OCI-LY3 (cell line): Measurements from ENCODE around the gene CEP55.

Experiments
- H2AFZ ChIP-seq: fragments of 200-600, 300-600 bp; shearing (Covaris generic); 2 replicates; pipeline ENCODE4 v1.6.0; 2014; ENCODE audit warnings: antibody characterized with exemption, low read depth, low read length
- H3K27ac ChIP-seq: fragments of 200-600, 300-600 bp; sonication (generic); 2 replicates; pipeline ENCODE4 v1.5.1; 2014; ENCODE audit warnings: mild to moderate bottlenecking, low read length, moderate library complexity, mixed read lengths
- H3K27me3 ChIP-seq: fragments of 200-600, 300-600 bp; sonication (generic); 2 replicates; pipeline ENCODE4 v1.6.1; 2014; ENCODE audit warnings: low read depth, low read length, mixed read lengths
- H3K36me3 ChIP-seq: fragments of 200-600, 300-600 bp; sonication (generic); replicated peaks from 2 replicates; pipeline ENCODE3; 2014; ENCODE audit warnings: low read depth, low read length, mixed read lengths
- H3K4me1 ChIP-seq: fragments of 300-600, 200-600 bp; sonication (generic); 2 replicates; pipeline ENCODE4 v1.6.1; 2014; ENCODE audit warnings: low read length, mixed read lengths
- H3K4me2 ChIP-seq: fragments of 200-600, 300-600 bp; sonication (generic); 2 replicates; pipeline ENCODE4 v1.6.1; 2014; ENCODE audit warnings: low read length, mixed read lengths
- H3K4me3 ChIP-seq: fragments of 300-600, 200-600 bp; sonication (generic); 2 replicates; pipeline ENCODE4 v1.5.1; 2014; ENCODE audit warnings: antibody characterized with exemption, mild to moderate bottlenecking, low read length, moderate library complexity
- H3K79me2 ChIP-seq: fragments of 300-600, 200-600 bp; shearing (Covaris generic); 2 replicates; pipeline ENCODE4 v1.6.1; 2014; ENCODE audit warnings: mild to moderate bottlenecking, low read length, mixed read lengths
- H3K9ac ChIP-seq: fragments of 300-600, 200-600 bp; shearing (Covaris generic); 2 replicates; pipeline ENCODE4 v1.6.0; 2014; ENCODE audit warnings: mild to moderate bottlenecking, low read length, moderate library complexity
- H3K9me3 ChIP-seq: fragments of 200-600, 300-600 bp; shearing (Covaris generic); 2 replicates; pipeline ENCODE4 v1.6.1; 2014; ENCODE audit warnings: low read length, mixed read lengths; ENCODE audit not compliant: insufficient read depth
- H4K20me1 ChIP-seq: fragments of 200-600, 300-600 bp; sonication (generic); 2 replicates; pipeline ENCODE4 v1.6.1; 2016; ENCODE audit warnings: low read length, mixed read lengths; ENCODE audit not compliant: insufficient read depth
- EZH2phosphoT487 ChIP-seq: fragments of 200-600 bp; shearing (Covaris generic); IDR thresholded peaks from 2 replicates; pipeline ENCODE4 v1.6.1; 2018; ENCODE audit warnings: antibody characterized with exemption, mixed run types, low read depth
- TF ChIP-seq, protein P1 (sequence below): fragments of 200-600, 300-600 bp; sonication (generic); IDR thresholded peaks from 2 replicates; pipeline ENCODE4 v1.5.1; 2014; ENCODE audit warnings: antibody characterized with exemption, low read length, low read depth

Gene CEP55

GRCh38 chr10:93509816-93510215 lies 13.4 kb downstream of the CEP55 start:
- Histone ChIP-seq H3K4me1 (no peaks in the 10 kb centered on the region), H3K9ac (no peak overlapping the region), H3K4me3 (no peak overlapping the region), H3K4me2 (no peak overlapping the region), H3K79me2 (no peaks in the 10 kb centered on the region), H3K27me3 (no peaks in the 10 kb centered on the region), H3K9me3 (no peaks in the 10 kb centered on the region), H2AFZ (no peak overlapping the region), H4K20me1 (no peaks in the 10 kb centered on the region), H3K27ac (no peak overlapping the region), H3K36me3 (peaks cover 13% of the 10 kb centered on the region)
- TF ChIP-seq, protein P1, sequence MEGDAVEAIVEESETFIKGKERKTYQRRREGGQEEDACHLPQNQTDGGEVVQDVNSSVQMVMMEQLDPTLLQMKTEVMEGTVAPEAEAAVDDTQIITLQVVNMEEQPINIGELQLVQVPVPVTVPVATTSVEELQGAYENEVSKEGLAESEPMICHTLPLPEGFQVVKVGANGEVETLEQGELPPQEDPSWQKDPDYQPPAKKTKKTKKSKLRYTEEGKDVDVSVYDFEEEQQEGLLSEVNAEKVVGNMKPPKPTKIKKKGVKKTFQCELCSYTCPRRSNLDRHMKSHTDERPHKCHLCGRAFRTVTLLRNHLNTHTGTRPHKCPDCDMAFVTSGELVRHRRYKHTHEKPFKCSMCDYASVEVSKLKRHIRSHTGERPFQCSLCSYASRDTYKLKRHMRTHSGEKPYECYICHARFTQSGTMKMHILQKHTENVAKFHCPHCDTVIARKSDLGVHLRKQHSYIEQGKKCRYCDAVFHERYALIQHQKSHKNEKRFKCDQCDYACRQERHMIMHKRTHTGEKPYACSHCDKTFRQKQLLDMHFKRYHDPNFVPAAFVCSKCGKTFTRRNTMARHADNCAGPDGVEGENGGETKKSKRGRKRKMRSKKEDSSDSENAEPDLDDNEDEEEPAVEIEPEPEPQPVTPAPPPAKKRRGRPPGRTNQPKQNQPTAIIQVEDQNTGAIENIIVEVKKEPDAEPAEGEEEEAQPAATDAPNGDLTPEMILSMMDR = no peak
- TF ChIP-seq EZH2phosphoT487 = no peak

- H2AFZ ChIP-seq = no peak overlapping the region
- H3K4me2 ChIP-seq = no peak overlapping the region
- no peak for TF ChIP-seq EZH2phosphoT487
These were observed 16.2 kb downstream of the CEP55 start for GRCh38 chr10:93512565-93512964.

DNA sequence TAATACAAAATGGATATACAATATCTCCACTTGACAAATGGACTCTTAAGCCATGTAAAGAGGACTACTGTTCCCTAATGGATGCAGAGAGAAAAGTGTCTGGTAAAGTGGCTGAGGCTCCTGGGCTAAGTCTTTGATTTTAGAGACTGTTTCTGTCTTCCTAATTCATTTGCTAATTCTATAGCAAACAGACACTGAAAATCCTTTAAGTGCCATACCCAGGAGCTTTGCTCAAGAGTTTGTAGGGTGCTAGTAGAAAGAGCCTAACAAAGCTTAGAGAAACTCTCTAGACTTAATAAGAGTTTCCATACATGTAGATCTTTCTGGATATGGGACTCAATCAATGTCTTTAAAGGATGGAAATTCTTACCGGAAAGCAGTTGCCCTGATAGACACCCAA lies 16.7 kb downstream of the CEP55 start:
- Histone ChIP-seq H2AFZ (no peak overlapping the region), H3K27me3 (no peaks in the 10 kb centered on the region), H4K20me1 (no peaks in the 10 kb centered on the region), H3K9ac (no peak overlapping the region), H3K79me2 (no peaks in the 10 kb centered on the region), H3K4me3 (no peak overlapping the region), H3K4me2 (no peak overlapping the region), H3K36me3 (peaks cover 27% of the 10 kb centered on the region), H3K27ac (no peak overlapping the region), H3K9me3 (no peaks in the 10 kb centered on the region), H3K4me1 (peaks cover 9% of the 10 kb centered on the region; the same call in 1 of the 2 replicates)
- no peak for TF ChIP-seq EZH2phosphoT487
- TF ChIP-seq, protein P1 = no peak

More at GRCh38 chr10:93512565-93512964, 16.2 kb downstream of the CEP55 start:
- Histone ChIP-seq H4K20me1 (no peaks in the 10 kb centered on the region), H3K79me2 (no peaks in the 10 kb centered on the region), H3K9ac (no peak overlapping the region), H3K4me1 (peaks cover 9% of the 10 kb centered on the region; the same call in 1 of the 2 replicates), H3K27me3 (no peaks in the 10 kb centered on the region), H3K36me3 (peaks cover 25% of the 10 kb centered on the region), H3K4me3 (no peak overlapping the region), H3K9me3 (no peaks in the 10 kb centered on the region), H3K27ac (no peak overlapping the region)

GRCh38 chr10:93514521-93514920 lies 18.1 kb downstream of the CEP55 start:
- H2AFZ ChIP-seq = no peak overlapping the region
- H3K4me3 ChIP-seq = no peak overlapping the region
- no peak overlapping the region for H3K9ac ChIP-seq
- no peak overlapping the region for H3K27ac ChIP-seq
- no peaks in the 10 kb centered on the region for H3K27me3 ChIP-seq
- peaks cover 37% of the 10 kb centered on the region for H3K36me3 ChIP-seq
- no peaks in the 10 kb centered on the region for H3K79me2 ChIP-seq
- H3K9me3 ChIP-seq = no peaks in the 10 kb centered on the region
- peaks cover 9% of the 10 kb centered on the region; the same call in 1 of the 2 replicates for H3K4me1 ChIP-seq
- no peak overlapping the region for H3K4me2 ChIP-seq
- TF ChIP-seq EZH2phosphoT487 = no peak
- TF ChIP-seq, protein P1 = no peak
- H4K20me1 ChIP-seq = no peaks in the 10 kb centered on the region
